Caco-2 (cell line): Measurements from ENCODE around the gene TRAPPC10. TPM values are rescaled to one million over a fixed set of nuclear protein-coding genes. Genes with fewer than 3 reads are reported as not detected.
A peak's percentile ranks its signal among the peaks of the same experiment; 100 is the strongest.

ENCODE experiments used
- BruUV-seq: library from RNA; stranded (reverse); fragments of 400-500 nt; replicated peaks from 2 replicates; lab custom pipeline; 2021; lab: Mats Ljungman, UMichigan
- CTCF ChIA-PET: fragments of 300-600 bp; sonication (Branson Sonifier 250); formaldehyde crosslinking; loops from one replicate; lab custom pipeline; 2022; ENCODE audit warnings: antibody characterized with exemption; lab: Charles Lee
- POLR2A ChIA-PET: fragments of 300-600 bp; sonication (Branson Sonifier 250); formaldehyde crosslinking; loops from one replicate; lab custom pipeline; 2022; ENCODE audit warnings: antibody characterized with exemption; lab: Charles Lee
- DNase-seq, 2 experiments: peaks; one replicate each; pipeline versions ENCODE4 v3.0.0 to v3.0.0-alpha.2; 2020 to 2022
- H3K27me3 ChIP-seq: replicated peaks from 2 replicates; pipeline ENCODE4 v1.6.0; 2011; ENCODE audit warnings: low read length; ENCODE audit not compliant: control insufficient read depth, insufficient read depth
- H3K36me3 ChIP-seq: 2 replicates; pipeline ENCODE4 v1.5.1; 2011; ENCODE audit warnings: low read length; ENCODE audit not compliant: control insufficient read depth, insufficient read depth
- H3K4me1 ChIP-seq: fragments of 250-450 bp; sonication (Bioruptor Pico); 2 replicates; pipeline ENCODE4 v1.5.1; 2020; ENCODE audit warnings: mild to moderate bottlenecking
- H3K4me3 ChIP-seq: 2 replicates; pipeline ENCODE4 v1.5.1; 2011; ENCODE audit warnings: low read depth, mild to moderate bottlenecking, control low read depth, low read length
- H3K9me3 ChIP-seq: fragments of 250-450 bp; sonication (Bioruptor Pico); 2 replicates; pipeline ENCODE4 v1.5.1; 2020; ENCODE audit warnings: mild to moderate bottlenecking, moderate library complexity
- H3K27ac Mint-ChIP-seq: one replicate; pipeline ENCODE4 v1.8.0; 2022; ENCODE audit warnings: mixed read lengths; ENCODE audit not compliant: unreplicated experiment
- H3K27me3 Mint-ChIP-seq: one replicate; pipeline ENCODE4 v1.8.0; 2022; ENCODE audit warnings: mixed read lengths; ENCODE audit not compliant: insufficient read depth, unreplicated experiment
- H3K36me3 Mint-ChIP-seq: one replicate; pipeline ENCODE4 v1.8.0; 2022; ENCODE audit warnings: mild to moderate bottlenecking, mixed read lengths; ENCODE audit not compliant: insufficient read depth, unreplicated experiment
- H3K4me1 Mint-ChIP-seq: one replicate; pipeline ENCODE4 v1.8.0; 2022; ENCODE audit warnings: low read depth, mixed read lengths; ENCODE audit not compliant: unreplicated experiment
- H3K4me3 Mint-ChIP-seq: one replicate; pipeline ENCODE4 v1.8.0; 2022; ENCODE audit warnings: mild to moderate bottlenecking, moderate library complexity, mixed read lengths; ENCODE audit not compliant: unreplicated experiment
- H3K9me3 Mint-ChIP-seq: one replicate; pipeline ENCODE4 v1.8.0; 2022; ENCODE audit warnings: mixed read lengths; ENCODE audit not compliant: unreplicated experiment
- CTCF ChIP-seq, 2 experiments: fragments of 200-600 bp in 1 of 2; IDR thresholded peaks; 1 replicate in 1 of 2; 2 replicates in 1 of 2; pipeline versions ENCODE4 v1.5.1 to v1.8.0; 2011 to 2022; ENCODE audit warnings: antibody characterized with exemption in 1 of 2, control low read depth in 1 of 2, inconsistent platforms in 1 of 2, low read depth in 1 of 2, low read length in 1 of 2, mild to moderate bottlenecking in 1 of 2, moderate library complexity in 1 of 2; ENCODE audit not compliant: insufficient read depth in 1 of 2, severe bottlenecking in 1 of 2, unreplicated experiment in 1 of 2
- intact Hi-C: fragments of 100-400 bp; cut with micrococcal nuclease; formaldehyde crosslinking; loops from one replicate; pipeline ENCODE4 v1.10.0; 2022; ENCODE audit not compliant: unreplicated experiment
- total RNA-seq: library from RNA; stranded (reverse); gene quantifications from 2 replicates; pipeline ENCODE4 v1.2.3, GENCODE V29; 2022

The TRAPPC10 gene
- total RNA-seq, 1 experiment from 2014 or later = 43.4 TPM

- peaks cover 12% of the 10 kb centered on the region for H3K4me1 Mint-ChIP-seq
- no peak for TF ChIP-seq CTCF (IDR thresholded peaks at IDR 0.05; ENCODE audit: insufficient read depth in 1 of 2, low read depth in 1 of 2, low read length in 1 of 2, severe bottlenecking in 1 of 2, unreplicated experiment in 1 of 2)
- peak overlapping the region; percentile 29 for H3K27ac Mint-ChIP-seq
- Histone ChIP-seq H3K4me3 (no peak overlapping the region), H3K36me3 (0 out of 2 replicates have a peak, but pooled peaks cover 1% of the 10 kb centered on the region), H3K4me1 (no peaks in the 10 kb centered on the region), H3K9me3 (no peaks in the 10 kb centered on the region), H3K27me3 (no peaks in the 10 kb centered on the region)
- H3K4me3 Mint-ChIP-seq = no peak overlapping the region
- no peak for DNase-seq
- H3K9me3 Mint-ChIP-seq = no peaks in the 10 kb centered on the region
- BruUV-seq = no TSS peak
- H3K27me3 Mint-ChIP-seq = no peaks in the 10 kb centered on the region
- intact Hi-C loops = loop anchor here (1.0 kb wide), 1 partner anchor 164 kb away; no protein-coding TSS in a partner anchor
- CTCF ChIA-PET = interaction anchor here (0.6 to 1.1 kb wide), 10 partner anchors 10 to 186 kb away, joined by 3 to 10 read pairs (median 4); no protein-coding TSS in a partner anchor
- H3K36me3 Mint-ChIP-seq = peaks cover 8% of the 10 kb centered on the region
- POLR2A ChIA-PET = no interaction called here
Measured at GRCh38 chr21:43974791-43975468, 37.2 kb upstream of the TRAPPC10 start.

GRCh38 chr21:43975469-43976098 lies 36.5 kb upstream of the TRAPPC10 start:
- no peaks in the 10 kb centered on the region for H3K4me1 ChIP-seq
- 0 out of 2 replicates have a peak, but pooled peaks cover 1% of the 10 kb centered on the region for H3K36me3 ChIP-seq
- peak; percentile 92 to 94 for TF ChIP-seq CTCF (IDR thresholded peaks at IDR 0.05; ENCODE audit: insufficient read depth in 1 of 2, low read depth in 1 of 2, low read length in 1 of 2, severe bottlenecking in 1 of 2, unreplicated experiment in 1 of 2)
- no TSS peak for BruUV-seq
- DNase-seq = peak; percentile 83 to 88
- intact Hi-C loops = loop anchor here (1.0 kb wide), 1 partner anchor 164 kb away; no protein-coding TSS in a partner anchor
- H3K27me3 ChIP-seq = no peaks in the 10 kb centered on the region
- H3K4me3 ChIP-seq = no peak overlapping the region
- no peaks in the 10 kb centered on the region for H3K27me3 Mint-ChIP-seq
- ChIA-PET POLR2A (no interaction called here), CTCF (interaction anchor here (0.6 to 1.1 kb wide), 10 partner anchors 9 to 187 kb away, joined by 3 to 10 read pairs (median 4); no protein-coding TSS in a partner anchor)
- H3K9me3 Mint-ChIP-seq = no peaks in the 10 kb centered on the region
- H3K4me1 Mint-ChIP-seq = peaks cover 12% of the 10 kb centered on the region
- H3K9me3 ChIP-seq = no peaks in the 10 kb centered on the region
- no peak overlapping the region for H3K4me3 Mint-ChIP-seq
- H3K27ac Mint-ChIP-seq = no peak overlapping the region
- H3K36me3 Mint-ChIP-seq = peaks cover 8% of the 10 kb centered on the region

GRCh38 chr21:43976661-43977060 lies 35.4 kb upstream of the TRAPPC10 start:
- Histone ChIP-seq H3K9me3 (no peaks in the 10 kb centered on the region), H3K4me3 (no peak overlapping the region), H3K36me3 (0 out of 2 replicates have a peak, but pooled peaks cover 1% of the 10 kb centered on the region), H3K4me1 (no peaks in the 10 kb centered on the region), H3K27me3 (no peaks in the 10 kb centered on the region)
- POLR2A ChIA-PET = no interaction called here
- no TSS peak for BruUV-seq
- H3K36me3 Mint-ChIP-seq = peaks cover 14% of the 10 kb centered on the region
- no peak overlapping the region for H3K4me3 Mint-ChIP-seq
- no peak for TF ChIP-seq CTCF (IDR thresholded peaks at IDR 0.05; ENCODE audit: insufficient read depth in 1 of 2, low read depth in 1 of 2, low read length in 1 of 2, severe bottlenecking in 1 of 2, unreplicated experiment in 1 of 2)
- no peak overlapping the region for H3K27ac Mint-ChIP-seq
- CTCF ChIA-PET = interaction anchor here (0.6 kb wide), 1 partner anchor 92 kb away, joined by 4 read pairs; no protein-coding TSS in a partner anchor
- no peaks in the 10 kb centered on the region for H3K27me3 Mint-ChIP-seq
- H3K4me1 Mint-ChIP-seq = peaks cover 12% of the 10 kb centered on the region
- no peak for DNase-seq
- H3K9me3 Mint-ChIP-seq = no peaks in the 10 kb centered on the region
- intact Hi-C loops = no loop called here
